ENCODE results near the gene PROCA1. TPM values are rescaled to one million over a fixed set of nuclear protein-coding genes. Genes with fewer than 3 reads are reported as not detected.

The PROCA1 gene
- polyA plus RNA-seq, 1 donor (not counting 4 experiments of a cell fraction or from before 2014, with no cell fraction given), result 0.39 TPM

- no peak overlapping the region for H3K27ac ChIP-seq (ENCODE audit: control insufficient read depth, insufficient read depth, low read length)
- no peaks in the 10 kb centered on the region for H3K9me3 ChIP-seq (ENCODE audit: control insufficient read depth, low read depth, low read length)
- FAIRE-seq (no peak), DNase-seq (ENCODE audit: low read depth, low spot score) (no peak)
- peaks cover 33% of the 10 kb centered on the region for H3K79me2 ChIP-seq (ENCODE audit: control insufficient read depth, insufficient read depth, low read length)
- dilution Hi-C loops (cut with MboI; ENCODE audit: extremely low pct_ligation_motif_present, low sequenced_read_pairs), result no loop called here
- peaks cover 4 to 8% of the 10 kb centered on the region in 2 experiments for H3K36me3 ChIP-seq (ENCODE audit: control insufficient read depth in 2 of 2, extremely low read depth in 1 of 2, insufficient read depth in 2 of 2, low read length in 2 of 2)
- H3K9ac ChIP-seq (ENCODE audit: control insufficient read depth, extremely low read depth, insufficient read depth, low read length), result no peak overlapping the region
- no peak overlapping the region for H3K4me2 ChIP-seq (ENCODE audit: control insufficient read depth, extremely low read depth, insufficient read depth, low read depth, low read length)
- H3K9me1 ChIP-seq (ENCODE audit: control insufficient read depth, extremely low read depth, insufficient read depth, low read length), result no peaks in the 10 kb centered on the region
- no peak overlapping the region for H3K4me3 ChIP-seq (ENCODE audit: control insufficient read depth in 2 of 3, extremely low read depth in 1 of 3, insufficient read depth in 2 of 3, low read depth in 1 of 3, low read length in 3 of 3)
- no peak for TF ChIP-seq CTCF (optimal IDR thresholded peaks at IDR 0.05 in 1 of 3, IDR thresholded peaks at IDR 0.05 in 1 of 3, conservative IDR thresholded peaks at IDR 0.05 in 1 of 3; ENCODE audit: extremely low read depth in 1 of 3, insufficient read depth in 2 of 3, low read length in 3 of 3)
- peaks cover 3% of the 10 kb centered on the region for H3K4me1 ChIP-seq (ENCODE audit: control insufficient read depth, extremely low read depth, insufficient read depth, low read length)
- H3K27me3 ChIP-seq (ENCODE audit: control insufficient read depth, extremely low read depth, insufficient read depth, low read length), result no peaks in the 10 kb centered on the region
- no peak overlapping the region for H2AFZ ChIP-seq (ENCODE audit: control insufficient read depth, low read length)
- H4K20me1 ChIP-seq (ENCODE audit: control insufficient read depth, extremely low read depth, insufficient read depth, low read length), result no peaks in the 10 kb centered on the region
These were observed 56.5 kb downstream of the PROCA1 start for GRCh38 chr17:28655160-28655559.

Small RNA genes within 50 kb of the gene (small RNA-seq; reads per million reads assigned to genes)
- gene SNORD42A (ENCODE audit: insufficient read length in 3 of 3, low read depth in 3 of 3, low replicate concordance in 1 of 3) (0 reads per million in 3 experiments), gene SNORD42B (ENCODE audit: insufficient read length in 3 of 3, low read depth in 3 of 3, low replicate concordance in 1 of 3) (0 to 1.3 (median 0.60) reads per million in 3 experiments), gene SNORD4A (ENCODE audit: insufficient read length in 3 of 3, low read depth in 3 of 3, low replicate concordance in 1 of 3) (0 reads per million in 3 experiments), gene SNORD4B (ENCODE audit: insufficient read length in 3 of 3, low read depth in 3 of 3, low replicate concordance in 1 of 3) (0 reads per million in 3 experiments)

Other genes starting within 250 kb of the PROCA1 start
- gene SLC13A2, start 238.2 kb downstream of the PROCA1 start, polyA plus RNA-seq, result not detected in 3 replicates
- gene FOXN1, start 205.5 kb downstream of the PROCA1 start, polyA plus RNA-seq, result 0.01 to 0.66 TPM (median 0.29 TPM) in 3 replicates
- gene UNC119, start 159.3 kb downstream of the PROCA1 start, polyA plus RNA-seq, result 34.1 to 93.3 TPM (median 60.0 TPM) in 3 replicates
- gene PIGS, start 140.4 kb downstream of the PROCA1 start, polyA plus RNA-seq, result 21.8 to 52.1 TPM (median 33.6 TPM) in 3 replicates
- gene ALDOC, start 135.0 kb downstream of the PROCA1 start, polyA plus RNA-seq, result 24.2 to 44.9 TPM (median 32.5 TPM) in 3 replicates
- 6.2 to 21.1 TPM (median 16.6 TPM) in 3 replicates for gene SPAG5, start 112.9 kb downstream of the PROCA1 start, polyA plus RNA-seq
- gene RSKR, start 97.7 kb downstream of the PROCA1 start, polyA plus RNA-seq, result 3.9 to 7.4 TPM (median 6.6 TPM) in 3 replicates
- gene BLTP2, start 66.7 kb downstream of the PROCA1 start, polyA plus RNA-seq, result 98.2 to 133 TPM (median 106 TPM) in 3 replicates
- 61.5 to 86.8 TPM (median 68.0 TPM) in 3 replicates for gene SDF2, start 50.0 kb downstream of the PROCA1 start, polyA plus RNA-seq
- gene SUPT6H, start 49.7 kb downstream of the PROCA1 start, polyA plus RNA-seq, result 27.3 to 33.1 TPM (median 32.1 TPM) in 3 replicates
- gene RAB34, start 6.0 kb upstream of the PROCA1 start, polyA plus RNA-seq, result 115 to 180 TPM (median 134 TPM) in 3 replicates
- 976 to 1,971 TPM (median 1,096 TPM) in 3 replicates for gene RPL23A, start 8.1 kb upstream of the PROCA1 start, polyA plus RNA-seq
- 12.0 to 14.7 TPM (median 14.0 TPM) in 3 replicates for gene TLCD1, start 14.3 kb upstream of the PROCA1 start, polyA plus RNA-seq
- 4.1 to 6.2 TPM (median 4.3 TPM) in 3 replicates for gene NEK8, start 16.9 kb upstream of the PROCA1 start, polyA plus RNA-seq
- 57.3 to 69.4 TPM (median 60.5 TPM) in 3 replicates for gene TRAF4, start 32.1 kb upstream of the PROCA1 start, polyA plus RNA-seq
- 5.1 to 25.3 TPM (median 6.5 TPM) in 3 replicates for gene FAM222B, start 130.9 kb upstream of the PROCA1 start, polyA plus RNA-seq
- gene ERAL1, start 143.1 kb upstream of the PROCA1 start, polyA plus RNA-seq, result 46.5 to 63.3 TPM (median 60.6 TPM) in 3 replicates
- 50.7 to 79.4 TPM (median 67.2 TPM) in 3 replicates for gene FLOT2, start 185.8 kb upstream of the PROCA1 start, polyA plus RNA-seq
- 1.7 to 4.0 TPM (median 3.4 TPM) in 3 replicates for gene DHRS13, start 191.2 kb upstream of the PROCA1 start, polyA plus RNA-seq
- 7.1 to 16.1 TPM (median 9.6 TPM) in 3 replicates for gene PHF12, start 239.6 kb upstream of the PROCA1 start, polyA plus RNA-seq

Measured in keratinocyte (primary cell).